HFF-Myc (cell line): ENCODE results near the gene BICRA.

Experiments
- DNase-seq: peaks from one replicate; pipeline ENCODE4 v3.0.0-alpha.2; 2011; ENCODE audit warnings: low read depth; ENCODE audit errors: extremely low read depth
- H3K4me3 ChIP-seq: replicated peaks from 2 replicates; pipeline ENCODE4 v1.5.1; 2011; ENCODE audit warnings: low read depth, mild to moderate bottlenecking, control low read depth, low read length
- TF ChIP-seq, protein P1 (sequence below): IDR thresholded peaks from 2 replicates; pipeline ENCODE4 v1.5.1; 2012; ENCODE audit warnings: mild to moderate bottlenecking, low read depth, low read length, control low read depth; ENCODE audit errors: missing control alignments

The BICRA gene

DNA sequence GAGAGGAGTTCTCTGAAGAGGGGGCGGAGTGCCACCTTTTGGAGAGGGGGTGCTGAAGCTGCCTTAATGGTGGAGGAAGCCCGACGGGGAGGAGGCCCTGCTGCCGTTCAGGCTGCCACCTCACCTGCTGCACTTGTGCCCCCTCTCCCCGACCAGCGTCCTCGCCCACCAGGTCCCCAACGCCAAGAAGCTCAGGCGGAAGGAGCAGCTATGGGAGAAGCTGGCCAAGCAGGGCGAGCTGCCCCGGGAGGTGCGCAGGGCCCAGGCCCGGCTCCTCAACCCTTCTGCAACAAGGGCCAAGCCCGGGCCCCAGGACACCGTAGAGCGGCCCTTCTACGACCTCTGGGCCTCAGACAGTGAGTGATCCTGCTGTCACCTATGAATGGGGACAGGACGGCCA is 141.8 kb downstream of the BICRA start:
- no peak overlapping the region for H3K4me3 ChIP-seq
- TF ChIP-seq, protein P1, sequence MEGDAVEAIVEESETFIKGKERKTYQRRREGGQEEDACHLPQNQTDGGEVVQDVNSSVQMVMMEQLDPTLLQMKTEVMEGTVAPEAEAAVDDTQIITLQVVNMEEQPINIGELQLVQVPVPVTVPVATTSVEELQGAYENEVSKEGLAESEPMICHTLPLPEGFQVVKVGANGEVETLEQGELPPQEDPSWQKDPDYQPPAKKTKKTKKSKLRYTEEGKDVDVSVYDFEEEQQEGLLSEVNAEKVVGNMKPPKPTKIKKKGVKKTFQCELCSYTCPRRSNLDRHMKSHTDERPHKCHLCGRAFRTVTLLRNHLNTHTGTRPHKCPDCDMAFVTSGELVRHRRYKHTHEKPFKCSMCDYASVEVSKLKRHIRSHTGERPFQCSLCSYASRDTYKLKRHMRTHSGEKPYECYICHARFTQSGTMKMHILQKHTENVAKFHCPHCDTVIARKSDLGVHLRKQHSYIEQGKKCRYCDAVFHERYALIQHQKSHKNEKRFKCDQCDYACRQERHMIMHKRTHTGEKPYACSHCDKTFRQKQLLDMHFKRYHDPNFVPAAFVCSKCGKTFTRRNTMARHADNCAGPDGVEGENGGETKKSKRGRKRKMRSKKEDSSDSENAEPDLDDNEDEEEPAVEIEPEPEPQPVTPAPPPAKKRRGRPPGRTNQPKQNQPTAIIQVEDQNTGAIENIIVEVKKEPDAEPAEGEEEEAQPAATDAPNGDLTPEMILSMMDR, result no peak

DNA sequence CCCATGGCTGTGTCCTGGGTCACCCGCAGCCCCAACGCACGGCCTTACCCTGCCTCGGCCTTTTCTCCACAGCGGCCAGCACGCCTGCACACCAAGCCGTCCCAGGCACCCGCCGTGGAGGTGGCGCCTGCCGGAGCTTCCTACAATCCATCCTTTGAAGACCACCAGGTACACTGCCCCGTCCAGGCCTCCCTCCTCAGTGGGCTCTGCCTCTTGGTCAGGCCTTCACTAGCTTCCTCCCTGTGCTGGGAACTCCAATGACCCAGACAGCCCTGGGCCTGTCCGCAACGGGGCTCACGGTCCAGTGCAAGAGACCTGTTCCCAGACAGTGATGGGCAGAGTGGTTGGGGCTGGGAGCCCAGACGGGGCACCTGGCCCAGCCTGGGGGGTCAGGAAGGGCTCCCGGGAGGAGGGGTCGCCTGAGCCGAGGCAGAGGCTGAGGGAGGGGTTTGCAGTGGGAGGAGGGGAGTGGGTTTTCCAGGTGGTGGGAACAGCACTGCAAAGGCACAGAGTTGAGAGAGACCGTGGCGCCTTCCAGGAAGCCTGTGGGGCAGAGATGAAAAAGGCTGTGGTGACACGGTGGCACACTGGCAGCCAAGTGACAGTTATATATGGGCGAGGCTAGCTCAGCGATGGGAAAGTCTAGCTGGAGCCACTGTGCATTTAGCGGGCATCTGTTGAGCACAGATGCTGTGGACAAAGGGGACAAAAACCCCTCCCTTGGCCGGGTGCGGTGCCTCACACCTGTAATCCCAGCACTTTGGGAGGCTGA is 143.7 kb downstream of the BICRA start:
- TF ChIP-seq, protein P1, result no peak
- no peak overlapping the region for H3K4me3 ChIP-seq
- DNase-seq, result no peak

More for the DNA sequence above, 141.8 kb downstream of the BICRA start:
- no peak for DNase-seq
